HL-60 (cell line): ENCODE measurements around the gene SSC5D.

Experiments
- CTCF ChIP-seq: IDR thresholded peaks from one replicate; pipeline ENCODE4 v1.5.1; 2011; ENCODE audit warnings: low read length, control low read depth, inconsistent platforms; ENCODE audit not compliant: insufficient read depth
- GABPA ChIP-seq: IDR thresholded peaks from 2 replicates; pipeline ENCODE4 v1.6.1; 2012; ENCODE audit warnings: low read depth
- POLR2AphosphoS5 ChIP-seq: IDR thresholded peaks from 2 replicates; pipeline ENCODE4 v1.6.1; 2012; ENCODE audit warnings: low read depth
- REST ChIP-seq: IDR thresholded peaks from 2 replicates; pipeline ENCODE4 v1.6.1; 2012; ENCODE audit warnings: low read depth; ENCODE audit not compliant: insufficient replicate concordance
- SPI1 ChIP-seq: IDR thresholded peaks from 2 replicates; pipeline ENCODE4 v1.6.1; 2012; ENCODE audit warnings: low read depth, mild to moderate bottlenecking, borderline replicate concordance

- no peak for TF ChIP-seq CTCF
- TF ChIP-seq POLR2AphosphoS5, result no peak
- TF ChIP-seq GABPA, result no peak
- no peak for TF ChIP-seq REST
- no peak for TF ChIP-seq SPI1
Observed at GRCh38 chr19:55478364-55478763, 9.9 kb upstream of the SSC5D start.
